Ishikawa (cell line): ENCODE measurements around the gene MAGEA4.

ENCODE experiments used
- NFIC ChIP-seq: IDR thresholded peaks from 2 replicates; pipeline ENCODE4 v1.6.1; 2012
- TEAD4 ChIP-seq: IDR thresholded peaks from 2 replicates; pipeline ENCODE4 v1.6.1; 2012

MAGEA4 gene

GRCh38 chrX:151973851-151974335 lies 61.2 kb downstream of the MAGEA4 start:
- TF ChIP-seq NFIC: peak; percentile 68
- TF ChIP-seq TEAD4: no peak
